ENCODE measurements around the gene AURKAIP1.
"Not testable (repeated sequence)": the region's sequence is repeated elsewhere in the genome, so short reads cannot be mapped to it uniquely, and the experiment has no call there.

AURKAIP1 gene

GRCh38 chr1:1374929-1375662 lies at the start of gene AURKAIP1:
TSS of gene AURKAIP1 (minus strand) at chr1:1375207. CDS start at chr1:1374756, 451 bp downstream.
- peak; percentile 90 for DNase-seq (ENCODE audit: low read depth)

- no peak for DNase-seq (ENCODE audit: low read depth)
Observed at GRCh38 chr1:1424707-1425106, 49.7 kb upstream of the AURKAIP1 start.

GRCh38 chr1:1423245-1423597 lies 48.2 kb upstream of the AURKAIP1 start:
- DNase-seq (ENCODE audit: low read depth) = no peak

- DNase-seq (ENCODE audit: low read depth) = no peak
Observed at GRCh38 chr1:1422465-1423244, 47.6 kb upstream of the AURKAIP1 start.

- no peak for DNase-seq (ENCODE audit: low read depth)
Observed at GRCh38 chr1:1421907-1422464, 47.0 kb upstream of the AURKAIP1 start.

GRCh38 chr1:1421147-1421906 lies 46.3 kb upstream of the AURKAIP1 start, which contains the start of gene ANKRD65:
TSS of gene ANKRD65 (minus strand) at chr1:1421276. CDS start at chr1:1421005, 271 bp downstream.
- no peak for DNase-seq (ENCODE audit: low read depth)

- DNase-seq (ENCODE audit: low read depth) = no peak
Observed at GRCh38 chr1:1420654-1421141, 45.7 kb upstream of the AURKAIP1 start.

GRCh38 chr1:1419813-1420653 lies 45.0 kb upstream of the AURKAIP1 start:
- DNase-seq (ENCODE audit: low read depth) = no peak

GRCh38 chr1:1419363-1419812 lies 44.4 kb upstream of the AURKAIP1 start:
- no peak for DNase-seq (ENCODE audit: low read depth)

GRCh38 chr1:1418464-1419362 lies 43.7 kb upstream of the AURKAIP1 start:
- no peak for DNase-seq (ENCODE audit: low read depth)

- DNase-seq (ENCODE audit: low read depth) = not testable (repeated sequence)
Observed at GRCh38 chr1:1417825-1418463, 42.9 kb upstream of the AURKAIP1 start.

- DNase-seq (ENCODE audit: low read depth) = not testable (repeated sequence)
Observed at GRCh38 chr1:1417396-1417795, 42.4 kb upstream of the AURKAIP1 start.

- DNase-seq (ENCODE audit: low read depth) = no peak
Observed at GRCh38 chr1:1415751-1416150, 40.7 kb upstream of the AURKAIP1 start.

- DNase-seq (ENCODE audit: low read depth) = not testable (repeated sequence)
Observed at GRCh38 chr1:1412311-1412902, 37.4 kb upstream of the AURKAIP1 start.

GRCh38 chr1:1411626-1412025 lies 36.6 kb upstream of the AURKAIP1 start:
- no peak for DNase-seq (ENCODE audit: low read depth)

- DNase-seq (ENCODE audit: low read depth) = not testable (repeated sequence)
Observed at GRCh38 chr1:1410238-1410637, 35.2 kb upstream of the AURKAIP1 start.

- no peak for DNase-seq (ENCODE audit: low read depth)
Observed at GRCh38 chr1:1407636-1408318, 32.8 kb upstream of the AURKAIP1 start.
